H1 (cell line): Measurements from ENCODE around the gene RHOBTB1.

Experiments used
- GTF2F1 ChIP-seq: IDR thresholded peaks from 2 replicates; pipeline ENCODE4 v1.6.1; 2012; ENCODE audit warnings: low read depth, low read length, improper control_type of control experiment, borderline replicate concordance
- TAF1 ChIP-seq: IDR thresholded peaks from 2 replicates; pipeline ENCODE4 v1.6.1; 2011; ENCODE audit warnings: mild to moderate bottlenecking, low read depth, low read length
- TF ChIP-seq, protein P1 (sequence below), 3 experiments: IDR thresholded peaks; 1 replicate in 2 of 3; 2 replicates in 1 of 3; pipeline versions ENCODE4 v1.5.1 to v1.6.1; 2011; ENCODE audit warnings: low read length in 3 of 3, mild to moderate bottlenecking in 3 of 3, inconsistent platforms in 2 of 3, low read depth in 1 of 3, moderate library complexity in 1 of 3; ENCODE audit not compliant: insufficient read depth in 1 of 3; ENCODE audit errors: control extremely low read depth in 1 of 3

GRCh38 chr10:60954035-60954434 is 10.1 kb upstream of the RHOBTB1 start:
- TF ChIP-seq, protein P1, sequence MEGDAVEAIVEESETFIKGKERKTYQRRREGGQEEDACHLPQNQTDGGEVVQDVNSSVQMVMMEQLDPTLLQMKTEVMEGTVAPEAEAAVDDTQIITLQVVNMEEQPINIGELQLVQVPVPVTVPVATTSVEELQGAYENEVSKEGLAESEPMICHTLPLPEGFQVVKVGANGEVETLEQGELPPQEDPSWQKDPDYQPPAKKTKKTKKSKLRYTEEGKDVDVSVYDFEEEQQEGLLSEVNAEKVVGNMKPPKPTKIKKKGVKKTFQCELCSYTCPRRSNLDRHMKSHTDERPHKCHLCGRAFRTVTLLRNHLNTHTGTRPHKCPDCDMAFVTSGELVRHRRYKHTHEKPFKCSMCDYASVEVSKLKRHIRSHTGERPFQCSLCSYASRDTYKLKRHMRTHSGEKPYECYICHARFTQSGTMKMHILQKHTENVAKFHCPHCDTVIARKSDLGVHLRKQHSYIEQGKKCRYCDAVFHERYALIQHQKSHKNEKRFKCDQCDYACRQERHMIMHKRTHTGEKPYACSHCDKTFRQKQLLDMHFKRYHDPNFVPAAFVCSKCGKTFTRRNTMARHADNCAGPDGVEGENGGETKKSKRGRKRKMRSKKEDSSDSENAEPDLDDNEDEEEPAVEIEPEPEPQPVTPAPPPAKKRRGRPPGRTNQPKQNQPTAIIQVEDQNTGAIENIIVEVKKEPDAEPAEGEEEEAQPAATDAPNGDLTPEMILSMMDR (IDR thresholded peaks at IDR 0.05; ENCODE audit: control extremely low read depth in 1 of 3, insufficient read depth in 1 of 3, low read depth in 1 of 3, low read length in 3 of 3) = no peak
- TF ChIP-seq GTF2F1 (no peak), TAF1 (no peak)
